ENCODE data around the gene TMPRSS12.
"Not testable (repeated sequence)": the region's sequence is repeated elsewhere in the genome, so short reads cannot be mapped to it uniquely, and the experiment has no call there.

Gene TMPRSS12

DNA sequence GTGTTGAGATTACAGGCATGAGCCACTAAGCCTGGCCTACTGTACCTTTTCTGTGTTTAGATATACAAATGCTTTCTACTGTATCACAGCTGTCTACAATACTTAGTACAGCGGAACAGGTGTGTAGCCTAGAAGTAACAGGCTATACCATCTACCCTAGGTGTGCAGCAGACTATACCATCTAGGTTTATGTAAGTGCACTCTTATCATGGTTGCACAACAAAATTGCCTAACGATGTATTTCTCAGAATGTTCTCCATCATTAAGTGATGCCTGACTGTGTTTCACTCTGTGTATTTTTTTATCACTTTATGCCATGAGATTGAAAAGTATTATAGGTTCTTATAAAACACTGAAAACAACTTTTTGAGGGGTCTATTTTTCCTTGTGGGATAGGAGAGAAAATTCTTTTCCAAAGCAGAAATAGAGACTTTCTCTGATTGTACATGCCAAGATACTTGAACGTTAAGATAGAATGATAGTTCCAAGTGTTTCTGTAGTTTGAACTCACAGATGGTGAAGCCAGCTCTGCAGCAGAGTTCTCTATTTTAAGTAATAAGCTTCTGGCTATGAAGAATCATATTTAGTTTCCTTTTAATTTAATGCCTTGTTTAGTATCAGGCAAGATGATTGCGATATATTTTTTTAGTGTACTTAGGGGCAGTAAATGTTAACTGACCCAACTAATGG, 17.0 kb downstream of the TMPRSS12 start:
- DNase-seq (ENCODE audit: low read depth) = no peak

DNA sequence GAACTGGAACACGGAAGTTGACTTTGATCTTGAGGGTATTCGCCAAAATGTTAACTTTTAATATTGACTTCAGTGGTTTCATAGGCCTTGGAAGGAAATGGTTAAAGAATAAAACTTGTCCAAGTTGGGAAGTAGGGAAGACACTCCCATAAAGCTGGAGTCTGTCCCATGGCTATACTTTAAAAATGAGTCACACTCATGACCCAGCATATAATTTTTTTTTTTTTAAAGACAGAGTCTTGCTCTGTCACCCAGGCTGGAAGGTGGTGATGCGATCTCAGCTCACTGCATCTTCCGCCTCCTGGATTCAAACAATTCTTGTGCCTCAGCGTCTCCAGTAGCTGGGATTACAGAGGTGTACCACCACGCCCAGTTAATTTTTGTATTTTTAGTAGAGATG, 19.6 kb downstream of the TMPRSS12 start:
- DNase-seq (ENCODE audit: low read depth) = no peak

DNA sequence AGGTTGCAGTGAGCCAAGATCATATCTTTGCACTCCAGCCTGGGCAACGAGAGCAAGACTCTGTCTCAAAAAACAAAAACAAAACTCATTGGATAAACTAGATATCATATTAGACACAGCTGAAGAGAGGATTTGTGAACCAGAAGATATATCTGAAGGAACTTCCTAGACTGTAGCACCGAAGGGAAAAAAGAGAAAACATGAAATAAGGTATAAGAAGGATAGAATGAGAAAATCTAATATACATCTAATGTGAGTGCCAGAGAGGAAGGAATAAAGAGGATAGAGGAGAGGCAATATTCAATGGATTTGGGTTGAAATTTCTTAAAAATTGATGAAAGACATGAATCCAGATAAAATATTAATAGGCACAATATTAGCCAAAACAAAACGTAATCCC, 22.5 kb downstream of the TMPRSS12 start:
- no peak for DNase-seq (ENCODE audit: low read depth)

DNA sequence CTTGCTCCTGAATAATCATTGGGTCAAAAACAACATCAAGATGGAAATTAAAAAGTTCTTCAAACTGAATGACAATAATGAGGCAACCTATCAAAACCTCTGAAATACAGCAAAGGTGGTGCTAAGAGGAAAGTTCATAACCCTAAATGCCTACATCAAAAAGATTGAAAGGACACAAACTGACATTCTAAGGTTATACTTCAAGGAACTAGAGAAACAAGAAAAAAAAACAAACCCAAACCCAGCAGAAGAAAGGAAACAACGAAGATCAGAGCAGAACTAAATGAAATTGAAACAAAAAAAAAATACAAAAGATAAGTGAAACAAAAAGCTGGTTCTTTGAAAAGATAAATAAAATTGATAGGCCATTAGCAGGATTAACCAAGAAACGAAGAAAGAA, 26.2 kb downstream of the TMPRSS12 start:
- DNase-seq (ENCODE audit: low read depth) = not testable (repeated sequence)

DNA sequence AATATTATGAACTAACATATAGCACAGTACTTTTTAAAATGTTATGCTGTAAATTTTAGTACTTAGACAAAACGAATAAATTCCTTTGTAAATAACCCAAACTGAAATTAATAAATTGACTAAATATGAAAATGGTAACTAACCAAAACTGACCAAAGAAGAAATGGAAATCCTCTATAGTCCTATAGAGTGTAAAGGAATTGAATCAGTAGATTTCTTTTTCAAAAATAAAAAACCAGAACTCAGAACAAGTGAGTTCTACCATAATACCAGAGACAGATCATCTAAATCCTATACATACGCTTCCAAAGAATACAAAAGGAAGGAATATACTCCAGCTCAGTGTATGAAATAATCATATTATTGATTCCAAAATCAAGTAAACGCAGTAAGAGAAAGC, 39.8 kb downstream of the TMPRSS12 start:
- no peak for DNase-seq (ENCODE audit: low read depth)

DNA sequence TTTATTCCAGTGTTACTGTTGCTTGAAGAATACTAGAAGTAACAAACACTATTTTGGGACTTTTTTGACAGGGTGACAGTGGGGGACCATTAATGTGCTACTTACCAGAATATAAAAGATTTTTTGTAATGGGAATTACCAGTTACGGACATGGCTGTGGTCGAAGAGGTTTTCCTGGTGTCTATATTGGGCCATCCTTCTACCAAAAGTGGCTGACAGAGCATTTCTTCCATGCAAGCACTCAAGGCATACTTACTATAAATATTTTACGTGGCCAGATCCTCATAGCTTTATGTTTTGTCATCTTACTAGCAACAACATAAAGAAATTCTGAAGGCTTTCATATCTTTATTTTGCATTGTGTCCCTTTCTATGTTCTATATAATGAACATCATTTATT, 44.5 kb downstream of the TMPRSS12 start:
- DNase-seq (ENCODE audit: low read depth) = no peak

DNA sequence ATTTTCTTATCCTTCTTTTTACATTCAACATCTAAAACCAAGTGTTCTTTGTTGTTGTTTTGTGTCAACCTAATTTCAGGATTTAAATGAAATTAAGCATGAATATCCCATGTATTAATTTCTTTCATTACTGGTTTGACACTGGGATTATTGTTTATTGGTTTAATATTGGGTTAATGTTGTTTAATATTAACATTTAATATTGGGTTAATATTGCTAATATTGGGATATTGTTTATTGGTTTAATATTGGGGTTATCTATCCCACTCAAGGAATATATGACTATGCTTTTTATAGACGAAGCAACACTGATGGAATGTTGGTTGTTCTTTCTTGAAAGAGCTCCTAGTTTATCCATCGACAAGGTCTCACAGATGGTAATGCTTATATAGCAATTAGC, 45.9 kb downstream of the TMPRSS12 start:
- DNase-seq (ENCODE audit: low read depth) = no peak

DNA sequence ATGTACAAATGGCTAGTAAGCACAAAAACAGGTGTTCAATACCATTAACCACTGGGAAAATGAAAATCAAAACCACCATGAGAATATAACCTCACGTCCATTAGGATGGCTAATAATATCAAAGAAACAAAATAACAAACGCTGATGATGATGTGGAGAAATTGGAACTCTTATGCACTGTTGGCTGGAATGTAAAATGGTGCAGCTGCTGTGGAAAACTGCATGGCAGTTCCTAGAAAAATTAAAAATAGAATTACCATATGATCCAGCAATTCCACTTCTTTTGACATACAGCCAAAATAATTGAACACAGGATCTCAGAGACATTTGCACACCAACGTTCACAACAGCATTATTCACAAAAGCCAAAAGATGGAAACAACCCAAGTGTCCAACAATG, 51.5 kb downstream of the TMPRSS12 start:
- DNase-seq (ENCODE audit: low read depth) = no peak

DNA sequence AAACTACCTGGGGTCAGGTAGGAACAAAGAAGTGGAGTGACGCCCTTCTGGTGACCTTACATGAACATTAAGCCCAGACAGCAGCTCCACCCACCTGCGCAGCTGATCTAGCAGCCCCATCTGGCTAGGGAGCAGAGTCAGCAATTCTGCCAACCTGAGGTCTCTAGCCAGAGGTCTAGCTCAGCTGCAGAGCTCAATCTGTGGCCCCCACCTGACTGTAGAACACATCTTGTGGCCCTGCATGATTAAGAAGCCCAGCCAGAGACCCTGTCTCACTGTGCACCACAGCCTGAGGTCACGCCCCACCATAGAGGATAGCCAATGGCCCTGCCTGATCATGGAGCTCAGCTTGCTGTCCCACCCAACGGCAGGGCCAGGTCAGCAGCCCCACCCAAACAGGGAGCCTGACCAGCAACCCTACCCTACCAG, 59.0 kb downstream of the TMPRSS12 start:
- DNase-seq (ENCODE audit: low read depth) = no peak

DNA sequence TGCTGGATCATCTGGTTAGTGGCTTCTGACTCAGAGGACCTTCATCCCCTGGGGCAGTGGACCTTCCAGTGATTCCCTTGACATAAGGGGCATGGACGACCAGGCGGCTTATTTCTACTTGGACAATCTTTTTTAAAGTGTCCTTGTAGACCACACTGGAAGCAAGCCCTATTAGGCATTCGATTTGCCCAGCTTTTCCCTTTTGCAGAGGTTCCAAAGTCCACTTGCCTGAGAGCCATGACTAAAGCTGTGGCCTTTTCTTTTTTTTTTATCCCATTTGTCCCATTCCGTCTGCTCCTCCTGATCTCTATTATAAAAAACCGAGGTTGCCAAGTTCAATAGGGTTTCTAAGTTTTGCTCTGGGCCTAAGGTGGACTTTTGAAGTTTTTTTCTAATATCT, 65.8 kb downstream of the TMPRSS12 start:
- not testable (repeated sequence) for DNase-seq (ENCODE audit: low read depth)

DNA sequence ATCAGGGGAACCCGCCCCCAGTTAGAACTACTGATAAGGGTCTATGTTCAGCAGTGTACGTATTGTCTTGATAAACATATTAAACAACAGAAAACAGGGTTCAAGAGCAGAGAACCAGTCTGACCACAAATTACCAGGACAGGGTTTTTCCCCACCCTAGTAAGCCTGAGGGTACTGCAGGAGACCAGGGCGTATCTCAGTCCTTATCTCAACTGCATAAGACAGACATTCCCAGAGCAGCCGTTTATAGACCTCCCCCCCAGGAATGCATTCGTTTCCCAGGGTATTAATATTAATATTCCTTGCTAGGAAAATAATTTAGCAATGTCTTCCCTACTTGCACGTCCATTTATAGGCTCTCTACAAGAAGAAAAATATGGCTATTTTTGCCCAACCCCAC, 69.6 kb downstream of the TMPRSS12 start:
- not testable (repeated sequence) for DNase-seq (ENCODE audit: low read depth)

DNA sequence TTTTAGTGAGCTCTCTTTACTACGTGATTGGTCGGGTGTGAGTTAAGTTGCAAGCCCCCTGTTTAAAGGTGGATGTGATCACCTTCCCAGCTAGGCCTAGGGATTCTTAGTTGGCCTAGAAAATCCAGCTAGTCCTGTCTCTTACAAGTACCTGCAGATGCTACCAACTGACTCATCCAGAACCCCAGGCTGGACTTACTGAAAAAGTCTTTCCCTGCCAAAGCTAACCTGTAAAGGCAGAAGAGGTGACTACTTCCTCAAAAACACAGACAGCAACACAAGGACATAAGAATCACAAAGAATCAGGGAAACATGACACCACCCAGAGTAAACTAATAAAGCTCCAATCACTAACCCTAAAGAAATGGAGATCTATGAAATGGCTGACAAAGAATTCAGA, 70.5 kb downstream of the TMPRSS12 start:
- no peak for DNase-seq (ENCODE audit: low read depth)

DNA sequence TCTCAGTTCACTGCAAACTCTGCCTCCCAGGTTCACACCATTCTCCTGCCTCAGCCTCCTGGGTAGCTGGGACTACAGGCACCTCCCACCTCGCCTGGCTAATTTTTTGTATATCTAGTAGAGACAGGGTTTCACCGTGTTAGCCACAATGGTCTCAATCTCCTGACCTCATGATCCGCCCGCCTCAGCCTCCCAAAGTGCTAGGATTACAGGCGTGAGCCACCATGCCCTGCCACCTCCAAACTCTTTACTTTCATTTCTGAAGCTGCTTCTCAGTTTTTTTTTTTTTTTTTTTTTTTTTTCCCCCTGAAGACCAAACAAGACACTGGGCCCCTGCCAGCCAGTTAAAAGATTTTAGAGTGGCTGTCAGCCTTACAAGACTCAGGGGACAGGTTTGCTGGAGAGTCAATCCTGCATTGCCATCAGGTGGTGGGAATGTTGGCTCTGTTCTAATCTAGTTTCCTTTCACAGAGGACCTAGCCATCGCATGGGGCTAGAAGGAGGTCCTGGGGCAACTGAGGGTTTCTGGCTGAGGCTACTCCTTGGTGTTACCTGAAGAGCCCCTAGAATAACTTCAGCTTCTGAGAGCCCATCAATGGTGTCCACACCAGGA, 72.3 kb downstream of the TMPRSS12 start:
- no peak for DNase-seq (ENCODE audit: low read depth)

DNA sequence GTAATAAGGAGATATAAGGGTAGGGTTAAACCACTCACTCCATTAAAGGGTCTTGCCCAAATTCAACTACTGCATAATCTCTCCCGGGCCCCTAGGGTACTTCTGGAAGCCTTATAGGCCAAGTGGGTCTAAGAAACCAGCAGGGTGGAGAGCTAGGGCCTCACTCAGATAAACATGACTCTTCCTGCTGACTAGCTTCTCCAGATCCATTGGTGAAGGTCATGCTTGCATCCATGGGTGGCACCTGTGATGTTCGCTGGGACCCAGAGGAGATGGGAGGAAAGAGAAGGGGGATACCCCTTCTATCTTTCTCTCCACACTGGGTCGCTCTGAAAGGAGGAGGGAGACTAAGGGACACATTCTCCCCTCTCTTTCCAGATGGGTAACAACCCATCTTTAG, 73.6 kb downstream of the TMPRSS12 start:
- DNase-seq (ENCODE audit: low read depth) = no peak

DNA sequence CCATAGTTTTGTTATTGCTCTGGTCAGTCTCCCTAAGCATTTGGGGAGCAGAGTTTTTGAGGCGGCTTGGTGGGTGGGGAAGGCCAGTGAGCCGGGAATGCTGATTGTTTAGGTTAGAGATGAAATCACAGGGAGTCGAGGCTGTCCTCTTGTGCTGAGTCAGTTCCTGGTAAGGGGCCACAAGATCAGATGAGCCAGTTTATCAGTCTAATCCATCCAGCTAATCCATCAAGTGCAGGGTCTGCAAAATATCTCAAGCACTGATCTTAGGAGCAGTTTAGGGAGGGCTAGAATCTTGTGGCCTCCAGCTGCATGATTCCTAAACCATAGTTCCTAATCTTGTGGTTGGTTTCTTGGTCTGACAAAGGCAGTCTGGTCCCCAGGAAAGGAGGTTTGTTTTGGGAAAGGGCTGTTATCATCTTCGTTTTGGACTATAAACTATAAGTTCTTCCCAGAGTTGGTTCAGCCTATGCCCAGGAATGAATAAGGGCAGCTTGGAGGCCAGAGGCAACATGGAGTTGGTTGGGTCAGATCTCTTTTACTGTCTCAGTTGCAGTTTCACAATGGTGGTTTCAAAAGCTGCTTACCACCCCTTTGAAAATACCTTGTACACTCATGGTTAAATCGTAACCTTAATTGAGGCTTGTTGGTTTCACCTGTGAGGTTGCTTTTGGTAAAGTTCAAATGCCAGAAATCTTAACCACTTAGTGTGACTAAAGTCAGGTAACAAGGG, 76.0 kb downstream of the TMPRSS12 start:
- DNase-seq (ENCODE audit: low read depth) = no peak

DNA sequence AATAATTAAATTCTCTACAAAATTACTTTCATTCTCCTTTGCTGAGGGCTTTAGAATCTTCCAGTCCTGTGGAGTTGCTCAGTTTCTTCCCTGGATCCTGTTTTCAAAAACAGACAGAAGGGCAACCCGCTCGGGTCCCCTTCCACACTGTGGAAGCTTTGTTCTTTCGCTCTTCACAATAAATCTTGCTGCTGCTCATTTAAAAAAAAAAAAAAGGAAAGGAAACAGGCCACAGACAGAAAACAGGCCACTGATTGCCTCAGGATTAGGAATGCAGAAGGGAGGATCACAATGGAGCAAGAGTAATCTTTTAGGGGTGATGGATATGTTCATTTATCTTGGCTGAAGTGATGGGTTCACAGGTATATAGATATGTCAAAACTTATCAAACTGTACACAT, 80.1 kb downstream of the TMPRSS12 start:
- no peak for DNase-seq (ENCODE audit: low read depth)

DNA sequence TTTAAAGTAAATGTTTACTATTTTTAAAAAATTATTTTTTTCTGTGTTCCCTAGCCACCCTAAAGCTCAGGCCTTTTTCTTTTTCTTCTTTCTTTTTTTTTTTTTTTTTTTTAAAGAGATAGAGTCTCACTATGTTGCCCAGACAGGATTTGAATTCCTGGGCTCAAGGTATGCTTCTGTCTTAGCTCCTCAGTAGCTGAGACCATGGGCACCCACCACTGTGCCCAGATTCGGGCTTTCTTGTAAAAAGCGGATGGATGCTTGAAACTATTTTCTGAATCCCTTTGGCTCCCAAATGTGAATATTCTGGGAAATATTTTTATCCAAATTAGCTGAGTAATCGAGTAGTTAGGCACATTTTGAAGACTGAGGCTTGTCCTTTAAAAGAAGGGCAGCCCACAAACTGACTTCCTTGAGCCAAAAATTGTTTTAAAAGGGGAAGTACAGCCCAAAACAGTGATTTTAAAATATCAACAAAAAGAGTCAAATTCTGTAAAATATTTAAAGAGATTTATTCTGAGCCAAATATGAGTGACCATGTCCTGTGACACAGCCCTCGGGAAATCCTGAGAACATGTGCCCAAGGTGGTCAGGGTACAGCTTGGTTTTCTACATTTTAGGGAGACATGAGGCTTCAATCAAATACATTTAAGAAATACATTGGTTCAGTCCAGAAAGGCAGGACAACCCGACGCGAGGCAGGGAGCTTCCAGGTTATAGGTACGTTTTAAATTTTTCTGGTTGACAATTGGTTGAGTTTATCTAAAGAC, 80.8 kb downstream of the TMPRSS12 start:
- no peak for DNase-seq (ENCODE audit: low read depth)

DNA sequence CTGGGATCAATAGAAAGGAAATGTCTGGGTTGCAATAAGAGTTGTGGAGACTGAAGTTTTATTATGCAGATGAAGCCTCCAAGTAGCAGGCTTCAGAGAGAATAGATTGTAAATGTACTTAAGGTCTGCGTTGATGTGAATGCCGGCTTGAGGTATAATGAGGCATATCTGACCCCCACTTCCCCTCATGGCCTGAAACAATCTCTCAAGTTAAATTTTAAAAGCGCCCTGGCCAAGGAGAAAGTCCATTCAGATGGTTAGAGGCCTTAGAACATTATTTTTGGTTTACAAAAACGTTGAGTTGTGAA, 81.4 kb downstream of the TMPRSS12 start:
- DNase-seq (ENCODE audit: low read depth) = no peak

DNA sequence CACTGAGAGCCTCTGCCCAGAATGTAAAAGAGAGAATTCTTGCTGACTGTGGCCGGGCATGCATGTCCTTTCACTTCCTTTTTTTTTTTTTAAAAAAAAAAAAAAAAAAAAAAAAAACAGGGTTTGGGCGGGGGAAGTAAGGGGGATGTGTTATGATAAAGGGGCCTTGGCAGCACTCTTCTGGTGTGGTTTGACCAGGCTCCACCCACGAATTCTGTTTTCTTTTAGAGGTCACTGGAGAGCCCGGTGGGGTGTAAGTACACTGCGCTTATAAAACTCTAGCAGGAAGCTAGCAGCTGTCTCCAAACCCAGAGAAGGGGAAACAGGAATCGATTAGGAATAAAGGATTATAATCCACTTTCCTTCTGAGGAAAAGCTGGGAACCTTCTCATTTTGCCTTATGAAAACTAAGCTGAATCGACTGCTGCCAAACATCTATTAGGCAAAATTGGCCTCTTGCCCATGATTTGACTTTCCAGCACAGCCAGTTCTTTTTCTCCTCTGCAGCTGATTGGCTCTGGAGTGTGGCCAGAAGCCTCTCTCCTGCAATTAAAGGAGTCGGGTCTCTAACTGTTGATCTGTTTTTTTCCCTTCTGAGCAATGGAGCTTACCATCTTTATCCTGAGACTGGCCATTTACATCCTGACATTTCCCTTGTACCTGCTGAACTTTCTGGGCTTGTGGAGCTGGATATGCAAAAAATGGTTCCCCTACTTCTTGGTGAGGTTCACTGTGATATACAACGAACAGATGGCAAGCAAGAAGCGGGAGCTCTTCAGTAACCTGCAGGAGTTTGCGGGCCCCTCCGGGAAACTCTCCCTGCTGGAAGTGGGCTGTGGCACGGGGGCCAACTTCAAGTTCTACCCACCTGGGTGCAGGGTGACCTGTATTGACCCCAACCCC, 82.0 kb downstream of the TMPRSS12 start:
- DNase-seq (ENCODE audit: low read depth) = no peak

DNA sequence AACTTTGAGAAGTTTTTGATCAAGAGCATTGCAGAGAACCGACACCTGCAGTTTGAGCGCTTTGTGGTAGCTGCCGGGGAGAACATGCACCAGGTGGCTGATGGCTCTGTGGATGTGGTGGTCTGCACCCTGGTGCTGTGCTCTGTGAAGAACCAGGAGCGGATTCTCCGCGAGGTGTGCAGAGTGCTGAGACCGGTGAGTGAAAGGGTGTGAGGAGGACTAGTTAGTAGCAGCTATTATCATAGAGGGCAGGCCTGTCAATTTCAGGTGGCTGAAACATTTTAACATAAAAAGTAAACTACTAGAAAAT, 82.6 kb downstream of the TMPRSS12 start:
- no peak for DNase-seq (ENCODE audit: low read depth)

DNA sequence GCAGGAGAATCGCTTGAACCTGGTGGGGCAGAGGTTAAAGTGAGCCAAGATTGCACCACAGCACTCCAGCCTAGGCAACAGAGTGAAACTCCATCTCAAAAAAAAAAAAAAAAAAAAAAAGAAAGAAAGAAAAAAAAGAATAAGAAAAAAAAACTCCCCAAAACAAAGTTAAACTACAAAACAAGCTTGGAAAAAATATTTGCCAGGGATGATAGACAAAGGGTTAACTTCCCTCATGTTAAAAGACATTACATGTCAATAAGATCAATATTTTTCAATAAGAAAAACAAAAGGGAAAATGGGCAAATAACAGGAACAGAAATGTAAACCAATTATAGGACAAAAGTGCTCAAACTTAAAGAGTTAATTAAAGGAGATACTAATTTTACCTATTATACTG, 83.2 kb downstream of the TMPRSS12 start:
- DNase-seq (ENCODE audit: low read depth) = no peak

DNA sequence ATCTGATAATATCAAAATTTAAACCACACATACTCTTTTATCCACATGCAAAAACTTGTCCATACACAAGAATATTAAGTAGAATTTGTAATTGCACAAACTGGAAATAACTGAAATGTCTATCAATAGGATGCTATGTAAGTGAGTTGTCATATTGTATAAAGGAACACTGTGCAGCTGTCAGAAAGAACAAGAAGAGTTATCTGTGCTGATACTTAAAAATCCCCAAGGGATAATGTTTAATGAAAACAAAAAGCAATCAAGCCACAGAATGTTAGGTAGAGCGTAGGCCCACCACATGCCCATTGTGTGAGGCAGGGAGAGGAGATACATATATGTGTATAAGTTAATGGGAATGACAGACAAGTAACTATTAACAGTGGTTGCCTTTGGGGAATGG, 83.7 kb downstream of the TMPRSS12 start:
- DNase-seq (ENCODE audit: low read depth) = no peak

All from stimulated activated CD8-positive, alpha-beta memory T cell treated with anti-CD3 and anti-CD28 coated beads, Interleukin-7, amount 100 ng/mL, for 24 hours (primary cell).